Body of pancreas (tissue), 4 donors: Measurements from ENCODE around the gene TP53BP1. TPM values are rescaled to one million over a fixed set of nuclear protein-coding genes. Genes with fewer than 3 reads are reported as not detected.

Experiments used
- ATAC-seq: fragments of 150-250 bp; one replicate; pipeline ENCODE4 v1.9.1; 2016
- DNase-seq, 4 donors: peaks; one replicate each; pipeline ENCODE4 v3.0.0-alpha.2; 2019
- H3K27ac ChIP-seq, 4 donors: fragments of 200-600 bp; sonication (generic); 1 replicate in 3 of 4; 2 replicates in 1 of 4; pipeline versions ENCODE4 v1.5.1 to v1.6.1; 2016 to 2019; ENCODE audit warnings: mild to moderate bottlenecking in 1 of 4, mixed read lengths in 1 of 4, moderate library complexity in 1 of 4
- H3K27me3 ChIP-seq, 2 donors: fragments of 200-600 bp; sonication (generic); one replicate each; pipeline ENCODE4 v1.6.0; 2016; ENCODE audit warnings: mild to moderate bottlenecking in 1 of 2
- H3K36me3 ChIP-seq, 2 donors: fragments of 200-600 bp; sonication (generic); replicated peaks in 1 of 2; 2 replicates each; pipeline ENCODE4 v1.5.1; 2016; ENCODE audit warnings: low read depth in 2 of 2; ENCODE audit not compliant: insufficient read depth in 1 of 2
- H3K4me1 ChIP-seq: fragments of 200-600 bp; sonication (generic); one replicate; pipeline ENCODE4 v1.6.0; 2016
- H3K4me3 ChIP-seq, 2 donors: fragments of 200-600 bp; sonication (generic); 1 replicate in 1 of 2; 2 replicates in 1 of 2; pipeline ENCODE4 v1.5.1; 2016 to 2019
- H3K9me3 ChIP-seq, 3 donors: fragments of 200-600 bp; sonication (generic); 1 replicate in 2 of 3; 2 replicates in 1 of 3; pipeline ENCODE4 v1.5.1; 2016
- POLR2A ChIP-seq, 3 donors: fragments of 450-650 bp; IDR thresholded peaks; one replicate each; pipeline ENCODE4 v1.6.1; 2016; ENCODE audit warnings: antibody characterized with exemption in 3 of 3, mild to moderate bottlenecking in 2 of 3
- WGBS, 2 donors: methylation state at CpG; one replicate each; pipeline ENCODE4 v1.1.5; 2017; 5-methylcytosine and 5-hydroxymethylcytosine counted together
- intact Hi-C: fragments of 100-400 bp; cut with DNase I; formaldehyde crosslinking; loops from one replicate; pipeline ENCODE4 v1.15.1; 2023
- total RNA-seq, 2 donors: library from RNA; depleted of rRNA; stranded (reverse); fragments of >200 nt; gene quantifications; one replicate each; pipeline ENCODE4 v1.1.0, GENCODE V29; 2016
- TF ChIP-seq, protein P1 (sequence below), 7 experiments: fragments of 450-650 bp in 4 of 7; fragments of 200-600 bp in 3 of 7; sonication (generic) in 3 of 7; IDR thresholded peaks; one replicate each; pipeline ENCODE4 v1.5.1; 2016 to 2019; ENCODE audit warnings: antibody characterized with exemption in 7 of 7

Gene TP53BP1
- total RNA-seq, 2 donors from 2014 or later, result 12.5 to 17.5 TPM

DNA sequence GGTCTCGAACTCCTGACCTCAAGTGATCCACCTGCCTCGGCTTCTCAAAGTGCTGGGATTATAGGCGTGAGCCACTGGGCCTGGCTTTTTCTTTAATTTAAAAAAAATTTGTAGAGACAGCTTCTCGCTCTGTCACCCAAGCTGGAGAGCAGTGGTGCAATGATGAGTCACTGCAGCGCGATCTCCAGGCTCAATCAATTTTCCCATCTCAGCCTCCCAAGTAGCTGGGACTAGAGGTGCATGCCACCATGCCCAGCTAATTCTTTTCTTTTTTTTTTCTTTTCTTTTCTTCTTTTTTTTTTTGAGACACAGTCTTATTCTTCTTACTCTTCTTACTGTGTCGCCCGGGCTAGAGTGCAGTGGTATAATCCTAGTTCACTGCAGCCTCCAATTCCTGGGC is 102.2 kb downstream of the TP53BP1 start:
- Histone ChIP-seq H3K9me3 (no peaks in the 10 kb centered on the region), H3K4me1 (no peaks in the 10 kb centered on the region), H3K27me3 (no peaks in the 10 kb centered on the region), H3K36me3 (peaks cover 0 to 21% of the 10 kb centered on the region in 2 donors), H3K4me3 (no peak overlapping the region), H3K27ac (no peak overlapping the region)
- TF ChIP-seq POLR2A (IDR thresholded peaks at IDR 0.05), result no peak
- TF ChIP-seq, protein P1, sequence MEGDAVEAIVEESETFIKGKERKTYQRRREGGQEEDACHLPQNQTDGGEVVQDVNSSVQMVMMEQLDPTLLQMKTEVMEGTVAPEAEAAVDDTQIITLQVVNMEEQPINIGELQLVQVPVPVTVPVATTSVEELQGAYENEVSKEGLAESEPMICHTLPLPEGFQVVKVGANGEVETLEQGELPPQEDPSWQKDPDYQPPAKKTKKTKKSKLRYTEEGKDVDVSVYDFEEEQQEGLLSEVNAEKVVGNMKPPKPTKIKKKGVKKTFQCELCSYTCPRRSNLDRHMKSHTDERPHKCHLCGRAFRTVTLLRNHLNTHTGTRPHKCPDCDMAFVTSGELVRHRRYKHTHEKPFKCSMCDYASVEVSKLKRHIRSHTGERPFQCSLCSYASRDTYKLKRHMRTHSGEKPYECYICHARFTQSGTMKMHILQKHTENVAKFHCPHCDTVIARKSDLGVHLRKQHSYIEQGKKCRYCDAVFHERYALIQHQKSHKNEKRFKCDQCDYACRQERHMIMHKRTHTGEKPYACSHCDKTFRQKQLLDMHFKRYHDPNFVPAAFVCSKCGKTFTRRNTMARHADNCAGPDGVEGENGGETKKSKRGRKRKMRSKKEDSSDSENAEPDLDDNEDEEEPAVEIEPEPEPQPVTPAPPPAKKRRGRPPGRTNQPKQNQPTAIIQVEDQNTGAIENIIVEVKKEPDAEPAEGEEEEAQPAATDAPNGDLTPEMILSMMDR (IDR thresholded peaks at IDR 0.05), result no peak
- 92% methylated on average over 8 of the region's 8 CpGs for WGBS, 2 donors
- DNase-seq (no peak), ATAC-seq (no peak)
- intact Hi-C loops, result no loop called here

DNA sequence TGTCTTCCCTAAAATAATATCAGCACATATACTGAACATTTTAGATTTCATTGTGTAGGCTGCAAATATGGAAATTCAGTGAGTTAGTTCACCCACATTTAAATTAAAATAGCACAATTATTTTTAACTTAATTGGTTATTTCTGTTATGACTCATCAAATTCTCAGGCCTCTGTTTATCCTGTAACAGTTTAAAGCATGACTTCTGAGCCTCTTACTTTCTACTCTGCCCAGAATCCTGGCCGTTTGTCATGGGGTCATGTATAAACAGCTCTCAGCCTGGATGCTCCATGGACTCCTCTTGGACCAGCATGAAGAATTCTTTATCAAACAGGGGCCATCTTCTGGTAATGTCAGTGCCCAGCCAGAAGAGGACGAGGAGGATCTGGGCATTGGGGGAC is 109.9 kb downstream of the TP53BP1 start:
- Histone ChIP-seq H3K9me3 (no peaks in the 10 kb centered on the region), H3K4me1 (no peaks in the 10 kb centered on the region), H3K27me3 (no peaks in the 10 kb centered on the region), H3K4me3 (no peak overlapping the region), H3K36me3 (peaks cover 0 to 34% of the 10 kb centered on the region in 2 donors), H3K27ac (no peak overlapping the region)
- 80 to 82% methylated on average over 2 of the region's 2 CpGs for WGBS, 2 donors
- ATAC-seq, result no peak
- no peak for TF ChIP-seq POLR2A (IDR thresholded peaks at IDR 0.05)
- TF ChIP-seq, protein P1 (IDR thresholded peaks at IDR 0.05), result no peak
- DNase-seq, result no peak
- intact Hi-C loops, result no loop called here

DNA sequence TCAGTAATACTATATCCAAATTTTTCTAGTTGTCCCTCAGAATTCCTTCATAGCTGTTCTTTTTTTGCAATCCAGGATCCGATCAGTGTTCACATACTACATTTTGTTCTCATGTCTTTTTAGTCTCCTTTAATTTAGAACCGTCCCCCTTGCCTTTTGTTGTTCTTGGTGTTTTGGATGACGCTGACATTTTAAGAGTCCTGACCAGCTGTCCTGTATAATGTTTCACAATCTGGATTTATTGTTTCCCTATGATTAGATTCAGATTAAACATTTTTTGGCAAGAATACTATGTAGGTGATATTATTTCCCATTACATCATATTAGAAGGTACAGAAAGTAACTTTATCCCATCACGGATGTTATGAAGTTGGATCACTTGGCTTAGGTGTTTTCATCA is 110.6 kb downstream of the TP53BP1 start:
- Histone ChIP-seq H3K36me3 (peaks cover 0 to 28% of the 10 kb centered on the region in 2 donors), H3K27me3 (no peaks in the 10 kb centered on the region), H3K4me1 (no peaks in the 10 kb centered on the region), H3K4me3 (no peak overlapping the region), H3K27ac (no peak overlapping the region), H3K9me3 (no peaks in the 10 kb centered on the region)
- intact Hi-C loops, result no loop called here
- TF ChIP-seq, protein P1 (IDR thresholded peaks at IDR 0.05), result no peak
- no peak for TF ChIP-seq POLR2A (IDR thresholded peaks at IDR 0.05)
- 81 to 85% methylated on average over 4 of the region's 4 CpGs for WGBS, 2 donors
- DNase-seq (no peak), ATAC-seq (no peak)

DNA sequence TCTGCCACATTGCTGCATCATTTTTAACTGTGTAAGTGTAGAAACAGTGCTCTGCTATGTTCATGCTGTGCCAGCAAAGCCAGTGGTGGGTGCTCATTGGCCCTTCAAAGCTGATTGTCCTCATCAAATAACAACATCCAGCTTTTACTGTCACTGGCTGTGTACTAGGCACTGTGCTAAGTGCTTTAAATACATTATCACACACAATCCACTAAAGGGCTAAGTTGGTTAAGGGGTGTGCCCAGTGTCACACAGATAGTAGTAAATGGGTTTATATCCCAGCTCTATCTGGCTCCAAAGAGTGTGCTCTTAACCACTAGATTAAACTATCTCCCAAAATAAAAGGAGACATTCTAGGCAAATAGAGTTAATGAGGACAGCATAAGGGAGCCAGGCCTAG is 114.4 kb downstream of the TP53BP1 start:
- H3K9me3 ChIP-seq, result no peaks in the 10 kb centered on the region
- DNase-seq (no peak), ATAC-seq (no peak)
- peaks cover 0 to 15% of the 10 kb centered on the region in 2 donors for H3K36me3 ChIP-seq
- no peaks in the 10 kb centered on the region for H3K4me1 ChIP-seq
- intact Hi-C loops, result no loop called here
- no peaks in the 10 kb centered on the region for H3K27me3 ChIP-seq
- TF ChIP-seq POLR2A (IDR thresholded peaks at IDR 0.05), result no peak
- TF ChIP-seq, protein P1 (IDR thresholded peaks at IDR 0.05), result no peak
- H3K4me3 ChIP-seq, result no peak overlapping the region
- no peak overlapping the region for H3K27ac ChIP-seq

DNA sequence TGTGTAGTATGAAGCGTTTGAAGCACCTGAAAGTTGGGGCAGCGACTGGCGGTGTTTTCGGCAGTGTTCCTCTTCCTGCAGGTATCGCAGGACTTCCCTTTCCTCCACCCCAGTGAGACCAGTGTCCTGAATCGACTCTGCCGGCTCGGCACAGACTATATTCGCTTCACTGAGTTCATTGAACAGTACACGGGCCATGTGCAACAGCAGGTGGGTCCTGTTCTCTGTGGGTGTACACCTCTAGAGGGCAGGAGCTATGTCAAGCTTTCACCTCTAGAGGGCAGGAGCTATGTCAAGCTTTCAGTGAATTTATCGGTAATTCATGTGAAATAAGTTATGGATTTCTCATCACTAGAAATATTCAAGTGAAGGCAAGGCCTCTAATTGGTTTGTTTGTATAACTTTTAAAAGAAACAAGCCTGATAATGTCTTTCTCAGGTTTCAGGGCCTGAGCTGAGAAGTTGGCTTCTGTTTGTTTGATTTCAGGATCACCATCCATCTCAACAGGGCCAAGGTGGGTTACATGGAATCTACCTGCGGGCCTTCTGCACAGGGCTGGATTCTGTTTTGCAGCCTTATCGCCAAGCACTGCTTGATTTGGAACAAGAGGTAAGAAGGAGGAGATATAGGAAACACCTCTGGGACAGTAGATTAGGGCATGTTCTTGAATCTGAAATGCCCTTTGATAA is 116.8 kb downstream of the TP53BP1 start:
- no peaks in the 10 kb centered on the region for H3K27me3 ChIP-seq
- 79% methylated on average over 12 to 13 of the region's 13 CpGs for WGBS, 2 donors
- no peak overlapping the region for H3K27ac ChIP-seq
- no peaks in the 10 kb centered on the region for H3K9me3 ChIP-seq
- peak; percentile 13 to 37 (median 22) for DNase-seq
- H3K4me1 ChIP-seq, result peaks cover 11% of the 10 kb centered on the region
- TF ChIP-seq, protein P1 (IDR thresholded peaks at IDR 0.05), result peak; percentile 17 to 55 (median 44)
- no peak for TF ChIP-seq POLR2A (IDR thresholded peaks at IDR 0.05)
- H3K36me3 ChIP-seq, result peaks cover 0 to 5% of the 10 kb centered on the region in 2 donors
- ATAC-seq, result no peak
- no peak overlapping the region for H3K4me3 ChIP-seq
- intact Hi-C loops, result no loop called here
